DOHH2 (cell line): Measurements from ENCODE around the gene CCNB1IP1.

Experiments
- EZH2phosphoT487 ChIP-seq: fragments of 200-600 bp; sonication (generic); IDR thresholded peaks from 2 replicates; pipeline ENCODE4 v1.6.1; 2017; ENCODE audit warnings: borderline replicate concordance, mild to moderate bottlenecking, antibody characterized with exemption, low read length, moderate library complexity, mixed read lengths
- TF ChIP-seq, protein P1 (sequence below): fragments of 200-600 bp; sonication (generic); IDR thresholded peaks from one replicate; pipeline ENCODE4 v1.5.1; 2014; ENCODE audit warnings: antibody characterized with exemption, mild to moderate bottlenecking, low read depth, low read length; ENCODE audit not compliant: poor library complexity, severe bottlenecking

DNA sequence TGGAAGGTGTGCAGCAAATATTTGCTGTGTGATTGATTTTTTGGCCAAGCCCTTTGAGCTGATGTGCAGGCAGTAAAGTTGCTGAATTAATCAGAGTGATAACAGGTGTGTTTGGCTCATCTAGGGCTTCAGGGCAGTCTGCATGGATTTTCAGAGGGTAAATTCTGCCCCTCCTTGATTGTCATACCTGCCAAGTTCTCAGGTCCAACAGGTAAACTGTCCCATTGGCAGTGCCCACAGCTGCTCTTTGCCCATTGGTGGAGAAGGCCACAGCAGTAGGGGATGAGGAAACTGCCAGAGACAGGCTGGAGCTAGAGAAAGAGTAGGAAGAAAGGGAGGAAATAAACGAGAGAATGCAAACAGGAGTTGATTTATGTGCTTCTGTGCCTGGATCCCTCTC lies 46.7 kb upstream of the CCNB1IP1 start:
- TF ChIP-seq, protein P1, sequence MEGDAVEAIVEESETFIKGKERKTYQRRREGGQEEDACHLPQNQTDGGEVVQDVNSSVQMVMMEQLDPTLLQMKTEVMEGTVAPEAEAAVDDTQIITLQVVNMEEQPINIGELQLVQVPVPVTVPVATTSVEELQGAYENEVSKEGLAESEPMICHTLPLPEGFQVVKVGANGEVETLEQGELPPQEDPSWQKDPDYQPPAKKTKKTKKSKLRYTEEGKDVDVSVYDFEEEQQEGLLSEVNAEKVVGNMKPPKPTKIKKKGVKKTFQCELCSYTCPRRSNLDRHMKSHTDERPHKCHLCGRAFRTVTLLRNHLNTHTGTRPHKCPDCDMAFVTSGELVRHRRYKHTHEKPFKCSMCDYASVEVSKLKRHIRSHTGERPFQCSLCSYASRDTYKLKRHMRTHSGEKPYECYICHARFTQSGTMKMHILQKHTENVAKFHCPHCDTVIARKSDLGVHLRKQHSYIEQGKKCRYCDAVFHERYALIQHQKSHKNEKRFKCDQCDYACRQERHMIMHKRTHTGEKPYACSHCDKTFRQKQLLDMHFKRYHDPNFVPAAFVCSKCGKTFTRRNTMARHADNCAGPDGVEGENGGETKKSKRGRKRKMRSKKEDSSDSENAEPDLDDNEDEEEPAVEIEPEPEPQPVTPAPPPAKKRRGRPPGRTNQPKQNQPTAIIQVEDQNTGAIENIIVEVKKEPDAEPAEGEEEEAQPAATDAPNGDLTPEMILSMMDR: no peak
- no peak for TF ChIP-seq EZH2phosphoT487
